Loucy (cell line): ENCODE data around the gene UBE2QL1.

Experiments
- H2AFZ ChIP-seq: fragments of 200-600 bp; sonication (generic); 2 replicates; pipeline ENCODE4 v1.6.0; 2016; ENCODE audit warnings: antibody characterized with exemption, mild to moderate bottlenecking, low read length, moderate library complexity
- H3F3A ChIP-seq: fragments of 200-600 bp; 2 replicates; pipeline ENCODE4 v1.6.0; 2016; ENCODE audit warnings: antibody characterized with exemption, low read depth, mild to moderate bottlenecking
- H3K27me3 ChIP-seq: fragments of 200-600 bp; sonication (generic); 2 replicates; pipeline ENCODE4 v1.6.1; 2014; ENCODE audit warnings: low read length, mild to moderate bottlenecking; ENCODE audit not compliant: insufficient read depth, poor library complexity, severe bottlenecking
- H3K36me3 ChIP-seq: fragments of 200-600 bp; sonication (generic); 2 replicates; pipeline ENCODE4 v1.6.1; 2016; ENCODE audit warnings: low read length; ENCODE audit not compliant: insufficient read depth
- H3K4me1 ChIP-seq: fragments of 200-600 bp; sonication (generic); 2 replicates; pipeline ENCODE4 v1.5.1; 2014; ENCODE audit warnings: low read length, mild to moderate bottlenecking; ENCODE audit not compliant: insufficient read depth, poor library complexity, severe bottlenecking
- H3K4me2 ChIP-seq: fragments of 200-600 bp; sonication (generic); 2 replicates; pipeline ENCODE4 v1.6.0; 2014; ENCODE audit warnings: antibody characterized with exemption, low read length, low read depth, mild to moderate bottlenecking; ENCODE audit not compliant: poor library complexity, severe bottlenecking
- H3K4me3 ChIP-seq: fragments of 200-600 bp; sonication (generic); 2 replicates; pipeline ENCODE4 v1.5.1; 2014; ENCODE audit warnings: low read length, mild to moderate bottlenecking, mixed read lengths; ENCODE audit not compliant: poor library complexity, severe bottlenecking
- H3K79me2 ChIP-seq: fragments of 200-600 bp; sonication (generic); 2 replicates; pipeline ENCODE4 v1.6.1; 2014; ENCODE audit warnings: low read length; ENCODE audit not compliant: insufficient read depth
- H3K9ac ChIP-seq: fragments of 200-600 bp; sonication (generic); 2 replicates; pipeline ENCODE4 v1.6.0; 2014; ENCODE audit warnings: mild to moderate bottlenecking, low read depth, low read length, moderate library complexity; ENCODE audit not compliant: poor library complexity, severe bottlenecking
- H3K9me2 ChIP-seq: fragments of 200-600 bp; sonication (generic); replicated peaks from 2 replicates; pipeline ENCODE4 v1.6.1; 2016; ENCODE audit warnings: low read depth, low read length, mixed read lengths
- H3K9me3 ChIP-seq: fragments of 200-600 bp; sonication (generic); 2 replicates; pipeline ENCODE4 v1.6.1; 2014; ENCODE audit warnings: mild to moderate bottlenecking, antibody characterized with exemption, low read length, low read depth; ENCODE audit not compliant: insufficient read depth
- H4K20me1 ChIP-seq: fragments of 200-600 bp; sonication (generic); 2 replicates; pipeline ENCODE4 v1.6.0; 2014; ENCODE audit warnings: antibody characterized with exemption, low read length, mild to moderate bottlenecking; ENCODE audit not compliant: insufficient read depth, poor library complexity, severe bottlenecking
- EZH2phosphoT487 ChIP-seq: fragments of 200-600 bp; IDR thresholded peaks from 2 replicates; pipeline ENCODE4 v1.6.1; 2018; ENCODE audit warnings: antibody characterized with exemption, mild to moderate bottlenecking, moderate library complexity, borderline replicate concordance
- TF ChIP-seq, protein P1 (sequence below): fragments of 200-600 bp; sonication (generic); conservative IDR thresholded peaks from 2 replicates; pipeline ENCODE4 v1.5.1; 2014; ENCODE audit warnings: mild to moderate bottlenecking, antibody characterized with exemption, low read length

Gene UBE2QL1

DNA sequence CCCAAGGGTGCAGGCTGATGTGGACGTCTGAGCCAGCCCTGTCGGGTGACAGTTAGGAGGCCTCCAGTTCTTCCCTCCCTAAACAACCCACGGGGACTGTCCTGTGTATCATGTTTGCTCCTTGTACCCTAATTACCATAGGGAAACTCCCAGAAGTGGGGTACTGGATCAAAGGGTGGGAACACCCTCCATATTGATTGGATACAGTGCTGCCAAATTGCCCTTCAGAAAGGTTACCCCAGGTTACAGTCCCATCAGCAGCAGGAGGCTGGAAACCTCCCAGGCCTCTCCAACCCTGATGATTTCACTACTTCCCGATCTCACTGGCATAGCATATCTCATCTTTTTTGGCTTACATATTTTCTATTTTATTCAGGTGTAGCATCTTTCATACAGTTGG, 22.0 kb downstream of the UBE2QL1 start:
- H3K9me2 ChIP-seq: no peaks in the 10 kb centered on the region
- H4K20me1 ChIP-seq: no peaks in the 10 kb centered on the region
- no peak overlapping the region for H2AFZ ChIP-seq
- no peaks in the 10 kb centered on the region for H3F3A ChIP-seq
- H3K4me3 ChIP-seq: no peak overlapping the region
- no peaks in the 10 kb centered on the region for H3K9me3 ChIP-seq
- H3K4me2 ChIP-seq: no peak overlapping the region
- H3K36me3 ChIP-seq: no peaks in the 10 kb centered on the region
- TF ChIP-seq EZH2phosphoT487: no peak
- TF ChIP-seq, protein P1, sequence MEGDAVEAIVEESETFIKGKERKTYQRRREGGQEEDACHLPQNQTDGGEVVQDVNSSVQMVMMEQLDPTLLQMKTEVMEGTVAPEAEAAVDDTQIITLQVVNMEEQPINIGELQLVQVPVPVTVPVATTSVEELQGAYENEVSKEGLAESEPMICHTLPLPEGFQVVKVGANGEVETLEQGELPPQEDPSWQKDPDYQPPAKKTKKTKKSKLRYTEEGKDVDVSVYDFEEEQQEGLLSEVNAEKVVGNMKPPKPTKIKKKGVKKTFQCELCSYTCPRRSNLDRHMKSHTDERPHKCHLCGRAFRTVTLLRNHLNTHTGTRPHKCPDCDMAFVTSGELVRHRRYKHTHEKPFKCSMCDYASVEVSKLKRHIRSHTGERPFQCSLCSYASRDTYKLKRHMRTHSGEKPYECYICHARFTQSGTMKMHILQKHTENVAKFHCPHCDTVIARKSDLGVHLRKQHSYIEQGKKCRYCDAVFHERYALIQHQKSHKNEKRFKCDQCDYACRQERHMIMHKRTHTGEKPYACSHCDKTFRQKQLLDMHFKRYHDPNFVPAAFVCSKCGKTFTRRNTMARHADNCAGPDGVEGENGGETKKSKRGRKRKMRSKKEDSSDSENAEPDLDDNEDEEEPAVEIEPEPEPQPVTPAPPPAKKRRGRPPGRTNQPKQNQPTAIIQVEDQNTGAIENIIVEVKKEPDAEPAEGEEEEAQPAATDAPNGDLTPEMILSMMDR: no peak
- H3K4me1 ChIP-seq: no peaks in the 10 kb centered on the region
- no peak overlapping the region for H3K9ac ChIP-seq
- no peaks in the 10 kb centered on the region for H3K79me2 ChIP-seq
- H3K27me3 ChIP-seq: no peaks in the 10 kb centered on the region

DNA sequence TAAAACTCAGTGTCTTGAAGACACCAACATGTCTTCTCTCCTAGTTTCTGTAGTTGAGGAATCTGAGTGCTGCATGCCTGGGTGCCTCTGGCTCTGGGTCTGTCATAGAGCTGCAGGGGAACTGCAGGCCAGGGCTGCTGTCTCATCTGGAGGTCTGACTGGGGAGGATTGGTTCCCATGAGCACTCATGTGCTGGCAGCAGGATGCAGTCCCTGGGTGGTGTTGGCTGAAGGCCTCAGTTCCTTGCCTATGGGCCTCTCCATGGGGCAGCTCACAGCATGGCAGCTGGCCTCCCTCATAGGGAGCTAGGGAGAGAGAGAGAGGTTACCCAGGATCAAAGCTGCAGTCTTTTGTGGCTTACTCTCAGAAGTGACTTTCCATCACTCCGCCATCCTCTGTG, 22.6 kb downstream of the UBE2QL1 start:
- H4K20me1 ChIP-seq: no peaks in the 10 kb centered on the region
- H3K36me3 ChIP-seq: no peaks in the 10 kb centered on the region
- H3K9me2 ChIP-seq: no peaks in the 10 kb centered on the region
- no peaks in the 10 kb centered on the region for H3K4me1 ChIP-seq
- 0 out of 2 replicates have a peak, but pooled peaks cover under 1% of the 10 kb centered on the region for H3K9me3 ChIP-seq
- no peak overlapping the region for H3K4me2 ChIP-seq
- no peaks in the 10 kb centered on the region for H3K27me3 ChIP-seq
- no peak overlapping the region for H3K4me3 ChIP-seq
- H2AFZ ChIP-seq: no peak overlapping the region
- TF ChIP-seq, protein P1: no peak
- no peak for TF ChIP-seq EZH2phosphoT487
- no peak overlapping the region for H3K9ac ChIP-seq
- no peaks in the 10 kb centered on the region for H3F3A ChIP-seq
- no peaks in the 10 kb centered on the region for H3K79me2 ChIP-seq

DNA sequence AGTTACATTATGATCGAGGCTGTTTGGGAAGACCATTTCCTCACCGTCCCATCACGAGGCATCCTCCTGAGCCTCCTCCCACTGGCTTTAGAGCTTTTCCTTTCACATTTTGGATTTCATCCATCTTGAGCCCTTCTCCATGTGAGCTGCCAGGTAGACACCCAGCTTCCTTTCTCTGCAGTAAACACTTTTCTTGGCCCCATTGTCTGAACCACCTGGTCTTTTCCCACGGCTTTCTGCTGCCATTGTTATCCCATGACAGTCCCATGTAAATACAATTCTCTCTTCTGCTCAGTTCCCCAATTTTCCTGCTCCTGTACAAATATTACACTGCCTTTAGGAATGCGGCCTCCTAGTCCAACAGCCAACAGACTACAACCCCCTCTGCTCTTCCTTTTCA, 24.1 kb downstream of the UBE2QL1 start:
- no peak for TF ChIP-seq EZH2phosphoT487
- TF ChIP-seq, protein P1: no peak
- Histone ChIP-seq H3K9ac (no peak overlapping the region), H3K27me3 (no peaks in the 10 kb centered on the region), H3K9me2 (no peaks in the 10 kb centered on the region), H3K4me2 (no peak overlapping the region), H3K4me1 (no peaks in the 10 kb centered on the region), H4K20me1 (no peaks in the 10 kb centered on the region), H3K79me2 (no peaks in the 10 kb centered on the region), H3F3A (no peaks in the 10 kb centered on the region), H3K36me3 (no peaks in the 10 kb centered on the region), H3K9me3 (peaks cover 9% of the 10 kb centered on the region; the same call in 1 of the 2 replicates), H3K4me3 (no peak overlapping the region), H2AFZ (no peak overlapping the region)
